Adipose tissue (tissue), 3 donors: Measurements from ENCODE around the gene NLGN1. TPM values are rescaled to one million over a fixed set of nuclear protein-coding genes. Genes with fewer than 3 reads are reported as not detected.
"Not testable (repeated sequence)": the region's sequence is repeated elsewhere in the genome, so short reads cannot be mapped to it uniquely, and the experiment has no call there.

Experiments used
- H3K27ac ChIP-seq: one replicate; pipeline ENCODE4 v1.5.1; 2013; ENCODE audit warnings: low read depth, low read length
- WGBS, 3 donors: extraction: QIAGEN DNeasy Blood & Tissue Kit; methylation state at CpG; one replicate each; pipeline ENCODE4 v1.1.7; 2013; 5-methylcytosine and 5-hydroxymethylcytosine counted together
- polyA plus RNA-seq, 3 donors: library from polyadenylated mRNA; stranded (reverse); fragments of 200-250 nt; gene quantifications; one replicate each; pipeline ENCODE4 v1.2.3, GENCODE V29; 2013
- donor health status: healthy with polysubstance abuse.
- donor health status: Bipolar disorder and iron deficiency.
- donor health status: healthy.

Gene NLGN1
- polyA plus RNA-seq, 3 donors = 0.23 to 1.8 (median 1.0) TPM

DNA sequence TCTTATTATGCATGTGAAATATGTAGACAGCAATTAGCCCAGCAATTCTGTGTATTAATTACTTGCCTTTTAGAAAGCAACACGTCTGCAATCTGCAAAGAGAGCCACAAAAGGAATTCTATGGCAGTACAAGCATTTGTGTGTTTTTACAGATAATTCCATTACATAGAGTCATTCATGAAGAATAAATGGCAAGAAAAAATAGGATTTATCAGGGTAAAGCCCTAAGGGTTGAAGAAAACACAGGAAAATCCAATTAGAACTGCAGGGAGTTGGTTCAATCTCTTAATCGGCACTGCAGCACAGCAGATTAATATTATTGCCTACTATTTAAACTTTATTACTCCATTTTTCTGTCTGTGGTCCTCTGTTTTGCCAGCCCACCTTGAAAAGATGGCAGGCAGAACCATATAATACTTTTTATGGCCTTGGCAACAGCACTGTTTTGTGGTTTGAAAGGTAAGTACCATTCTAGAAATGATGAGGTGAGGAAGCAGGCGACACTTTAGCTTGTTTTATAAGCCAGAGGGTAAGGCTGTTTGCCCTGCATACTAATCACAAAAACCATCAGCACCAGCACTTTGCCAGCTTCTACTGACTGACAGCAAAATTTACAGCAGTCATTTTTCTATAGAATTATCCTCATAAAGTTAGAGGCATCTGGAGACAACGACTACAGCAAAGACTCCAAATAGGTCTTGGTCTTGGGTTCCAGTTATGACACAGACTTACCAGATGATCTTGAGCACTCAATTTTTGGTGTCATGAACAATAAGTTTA is 823.4 kb downstream of the NLGN1 start:
- WGBS, 3 donors = 60 to 71% (median 61%) methylated on average over 4 of the region's 4 CpGs
- no peak overlapping the region for H3K27ac ChIP-seq

DNA sequence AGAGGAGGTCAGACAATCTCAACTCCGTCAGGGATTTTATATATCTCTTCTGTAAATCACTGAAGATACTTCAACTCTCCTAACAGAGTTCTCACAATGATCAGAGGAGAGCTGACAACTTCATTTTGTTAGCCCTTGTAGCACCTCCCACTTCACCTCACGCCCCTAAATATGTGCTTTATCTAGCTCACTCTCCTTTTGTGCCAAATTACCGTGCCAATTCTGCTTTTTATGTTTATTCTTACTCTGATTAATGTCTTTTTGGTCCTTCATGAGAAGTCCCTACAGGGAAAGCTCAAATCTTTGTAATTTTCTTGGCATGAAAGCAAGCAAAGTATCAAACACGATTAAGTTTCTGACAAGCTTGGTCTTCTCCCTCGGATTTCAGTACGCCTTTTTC is 825.5 kb downstream of the NLGN1 start:
- WGBS, 3 donors = 13 to 47% (median 46%) methylated on average over 6 of the region's 6 CpGs

DNA sequence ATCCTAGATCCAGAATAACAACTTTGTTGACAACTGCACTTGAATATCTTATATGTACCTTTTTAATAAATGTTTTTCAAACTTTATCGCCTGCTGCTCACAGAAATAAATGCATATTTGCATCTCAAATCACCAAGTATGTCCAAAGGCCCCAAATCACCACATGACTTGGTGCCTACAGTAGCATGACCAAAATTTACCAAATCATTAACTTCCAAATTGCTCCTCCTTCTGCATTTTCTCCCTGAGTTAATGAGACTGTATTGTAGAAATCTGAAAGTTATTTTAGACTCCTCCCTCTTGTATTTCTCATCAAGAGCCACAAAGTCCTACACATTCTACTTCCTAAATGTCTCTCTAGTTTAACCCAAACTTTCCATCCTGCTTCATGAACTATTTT is 826.1 kb downstream of the NLGN1 start:
- no peak overlapping the region for H3K27ac ChIP-seq
- WGBS, 3 donors = 50 to 83% (median 79%) methylated on average over 1 of the region's 1 CpG

More for the DNA sequence above, 825.5 kb downstream of the NLGN1 start:
- no peak overlapping the region for H3K27ac ChIP-seq

GRCh38 chr3:174229916-174230315 is 832.4 kb downstream of the NLGN1 start:
- 68 to 80% (median 70%) methylated on average over 2 of the region's 2 CpGs for WGBS, 3 donors
- H3K27ac ChIP-seq = no peak overlapping the region

DNA sequence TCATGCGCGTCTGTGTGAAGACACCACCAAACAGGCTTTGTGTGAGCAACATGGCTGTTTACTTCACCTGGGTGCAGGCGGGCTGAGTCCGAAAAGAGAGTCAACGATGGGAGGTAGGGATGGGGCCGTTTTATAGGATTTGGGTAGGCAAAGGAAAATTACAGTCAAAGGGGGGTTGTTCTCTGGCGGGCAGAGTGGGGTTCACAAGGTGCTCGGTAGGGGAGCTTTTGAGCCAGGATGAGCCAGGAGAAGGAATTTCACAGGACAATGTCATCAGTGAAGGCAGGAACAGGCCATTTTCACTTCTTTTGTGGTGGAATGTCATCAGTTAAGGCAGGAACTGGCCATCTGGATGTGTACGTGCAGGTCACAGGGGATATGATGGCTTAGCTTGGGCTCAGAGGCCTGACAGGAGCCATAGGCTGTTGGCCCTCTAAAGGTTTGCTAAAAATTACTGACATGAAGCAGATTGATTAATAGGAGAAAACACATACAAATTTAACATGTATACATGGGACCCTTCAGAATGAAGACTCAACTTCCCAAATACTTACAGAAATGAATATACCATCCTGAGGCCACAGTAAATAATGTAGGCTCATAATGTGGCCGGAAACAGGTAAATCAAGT is 834.6 kb downstream of the NLGN1 start:
- not testable (repeated sequence) for H3K27ac ChIP-seq
- 84 to 89% (median 88%) methylated on average over 8 to 10 of the region's 10 CpGs for WGBS, 3 donors

- WGBS, 3 donors = 81 to 91% (median 89%) methylated on average over 12 of the region's 12 CpGs
- H3K27ac ChIP-seq = no peak overlapping the region
Measured at GRCh38 chr3:174232658-174233429, 835.3 kb downstream of the NLGN1 start.

DNA sequence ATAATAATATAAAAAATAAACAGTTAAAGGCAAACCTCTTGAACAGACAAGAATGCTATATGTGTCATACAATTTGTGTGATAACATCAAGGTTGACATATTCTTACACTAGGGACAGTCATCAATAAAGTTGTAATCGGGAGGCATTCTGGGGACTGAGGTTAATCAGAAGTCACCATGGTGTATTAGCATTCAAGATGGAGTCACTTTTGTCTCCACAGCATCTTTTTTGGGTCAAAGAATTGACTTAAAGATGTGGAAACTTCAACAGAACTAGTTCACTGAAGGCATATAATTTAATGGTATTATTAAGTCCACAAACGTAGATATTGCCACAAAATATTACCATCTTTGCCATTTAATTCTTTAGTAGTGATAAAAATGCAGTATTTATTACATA is 836.0 kb downstream of the NLGN1 start:
- 81 to 86% (median 86%) methylated on average over 2 of the region's 2 CpGs for WGBS, 3 donors
- H3K27ac ChIP-seq = no peak overlapping the region

DNA sequence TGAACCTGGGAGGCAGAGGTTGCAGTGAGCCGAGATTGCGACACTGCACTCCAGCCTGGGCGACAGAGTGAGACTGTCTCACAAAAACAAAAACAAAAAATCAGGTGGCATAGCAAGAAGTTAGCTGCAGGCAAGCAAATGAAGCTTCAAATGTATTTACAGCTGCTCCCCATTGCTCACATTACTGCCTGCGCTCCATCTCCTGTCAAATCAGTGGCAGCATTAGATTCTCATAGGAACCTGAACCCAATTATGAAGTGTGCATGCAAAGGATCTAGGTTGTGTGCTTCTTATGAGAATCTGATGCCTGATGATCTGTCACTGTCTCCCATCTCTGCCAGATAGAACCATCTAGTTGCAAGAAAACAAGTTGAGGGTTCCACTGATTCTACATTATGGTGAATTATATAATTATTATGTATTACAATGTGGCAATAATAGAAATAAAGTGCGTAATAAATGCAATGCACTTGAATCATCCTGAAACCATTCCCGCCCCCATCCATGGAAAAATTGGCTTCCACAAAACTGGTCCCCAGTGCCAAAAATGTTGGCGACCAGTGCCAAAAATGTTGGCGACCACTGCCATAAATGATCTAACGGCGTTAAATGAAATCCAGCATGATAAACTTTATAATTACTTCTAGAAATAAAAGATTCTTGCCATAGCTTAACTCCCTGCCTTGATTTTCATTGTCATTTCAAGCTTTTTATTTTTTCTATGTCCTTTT is 844.9 kb downstream of the NLGN1 start:
- no peak overlapping the region for H3K27ac ChIP-seq
- 61 to 84% (median 69%) methylated on average over 10 of the region's 10 CpGs for WGBS, 3 donors

DNA sequence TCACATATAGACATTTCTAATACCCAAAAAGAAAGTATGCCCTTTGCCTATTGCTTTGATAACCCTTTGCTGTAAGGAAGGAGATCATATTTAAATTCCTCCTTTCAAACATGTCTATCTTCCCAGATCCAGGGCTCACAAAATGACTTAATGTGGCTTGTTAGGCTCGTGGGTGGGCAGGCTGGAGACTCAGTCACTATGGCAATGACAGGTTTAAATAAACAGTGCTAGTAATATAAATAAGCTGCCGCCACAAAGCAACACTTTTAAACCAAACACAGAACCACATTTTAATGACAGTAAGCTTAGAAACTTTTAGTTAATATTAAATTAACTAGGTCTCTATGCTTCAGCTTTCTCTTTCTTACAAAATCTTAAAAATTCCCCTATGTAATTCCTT is 845.6 kb downstream of the NLGN1 start:
- WGBS, 3 donors = 28 to 48% (median 38%) methylated on average over 2 of the region's 2 CpGs
- no peak overlapping the region for H3K27ac ChIP-seq

GRCh38 chr3:174247687-174248152 is 850.2 kb downstream of the NLGN1 start:
- 33 to 57% (median 42%) methylated on average over 1 of the region's 1 CpG for WGBS, 3 donors
- H3K27ac ChIP-seq = no peak overlapping the region

DNA sequence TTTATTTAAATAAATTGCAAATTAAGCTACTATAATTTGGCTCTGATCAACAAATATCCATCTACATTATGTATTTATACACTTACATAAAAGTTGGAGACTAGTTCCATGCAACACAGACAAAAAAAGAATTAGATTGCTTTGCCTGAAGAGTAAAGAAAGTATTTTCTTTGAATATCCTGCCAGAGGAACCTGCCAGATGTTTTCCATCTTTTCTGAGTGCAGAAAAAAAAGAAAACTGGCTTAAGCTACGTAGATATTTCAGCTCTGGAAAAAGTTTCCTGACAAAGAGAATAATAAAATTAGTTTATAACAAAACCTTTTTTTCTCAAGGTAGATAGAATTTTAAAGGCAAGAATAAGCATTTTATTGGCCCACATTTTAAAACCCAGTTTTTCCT is 854.1 kb downstream of the NLGN1 start:
- no peak overlapping the region for H3K27ac ChIP-seq
- WGBS, 3 donors = 40 to 60% (median 40%) methylated on average over 1 of the region's 1 CpG

DNA sequence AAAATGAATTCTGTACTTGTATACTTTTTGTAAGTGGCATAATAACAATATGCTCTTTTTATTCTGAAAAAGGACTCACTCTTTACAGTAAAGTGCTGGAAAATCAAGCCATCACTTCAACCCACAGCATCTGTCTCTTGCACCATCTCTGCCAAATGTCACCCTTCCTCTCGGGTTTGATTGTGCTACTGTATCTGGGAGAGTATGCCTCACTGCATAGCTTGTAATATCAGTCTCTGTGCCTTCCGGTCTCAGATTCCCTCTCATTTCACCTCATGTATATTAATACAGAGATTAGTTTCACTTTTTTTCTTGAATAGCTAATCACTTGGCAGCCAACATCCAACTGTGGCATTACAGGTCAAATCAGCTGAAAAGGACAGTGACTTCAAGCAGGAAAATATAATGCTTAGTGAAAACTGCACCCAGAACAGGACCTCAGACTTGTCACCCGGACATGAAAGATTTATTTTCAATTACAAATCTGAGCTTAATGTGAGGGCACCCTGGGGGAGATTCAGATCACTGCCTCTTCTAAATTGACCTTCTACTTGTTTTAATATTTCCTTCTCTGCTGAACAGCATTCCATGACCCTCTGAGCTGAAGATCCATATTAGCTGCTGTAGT is 855.8 kb downstream of the NLGN1 start:
- no peak overlapping the region for H3K27ac ChIP-seq
- 61 to 75% (median 68%) methylated on average over 3 of the region's 3 CpGs for WGBS, 3 donors

- WGBS, 3 donors = 91 to 94% (median 91%) methylated on average over 4 of the region's 4 CpGs
- no peak overlapping the region for H3K27ac ChIP-seq
Measured at GRCh38 chr3:174253940-174254339, 856.4 kb downstream of the NLGN1 start.

GRCh38 chr3:174255454-174255853 is 857.9 kb downstream of the NLGN1 start:
- H3K27ac ChIP-seq = no peak overlapping the region
- 86 to 90% (median 88%) methylated on average over 6 of the region's 6 CpGs for WGBS, 3 donors

DNA sequence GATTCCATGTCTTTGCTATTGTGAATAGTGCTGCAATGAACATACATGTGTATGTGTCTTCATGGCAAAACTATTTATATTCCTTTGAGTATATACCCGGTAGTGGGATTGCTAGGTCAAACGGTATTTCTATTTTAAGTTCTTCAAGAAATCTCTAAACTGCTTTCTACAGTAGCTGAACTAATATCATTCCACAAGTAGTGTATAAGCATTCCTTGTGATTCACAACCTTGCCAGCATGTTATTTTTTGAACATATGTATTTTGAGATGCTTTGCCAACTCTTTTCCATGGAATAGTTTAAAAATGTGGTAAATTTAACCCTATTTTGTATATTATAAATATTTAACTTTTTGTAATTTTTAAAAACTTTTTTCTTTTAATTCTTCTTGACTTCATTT is 868.9 kb downstream of the NLGN1 start:
- no peak overlapping the region for H3K27ac ChIP-seq
- 87 to 97% (median 89%) methylated on average over 2 of the region's 2 CpGs for WGBS, 3 donors

DNA sequence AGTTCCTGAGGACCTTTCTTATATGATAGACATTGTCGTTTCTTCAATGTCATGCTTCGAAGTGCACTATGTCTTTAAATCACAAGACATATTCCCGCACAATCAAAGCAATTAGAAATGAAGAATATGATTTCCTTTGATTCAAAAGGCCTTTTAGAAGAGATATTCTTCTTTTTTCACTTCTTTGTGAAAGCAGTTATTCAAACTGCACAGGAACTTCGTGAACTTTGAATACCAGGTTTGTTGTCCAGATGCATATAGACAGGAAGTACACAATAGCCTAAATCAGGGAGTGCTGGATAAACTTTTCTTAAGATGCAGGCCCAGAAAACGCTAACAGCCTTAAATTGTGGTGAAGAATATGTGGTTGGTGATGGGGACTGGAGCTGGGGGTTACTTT is 870.5 kb downstream of the NLGN1 start:
- no peak overlapping the region for H3K27ac ChIP-seq
- 73 to 85% (median 84%) methylated on average over 5 of the region's 5 CpGs for WGBS, 3 donors

GRCh38 chr3:174268586-174268985 is 871.0 kb downstream of the NLGN1 start:
- WGBS, 3 donors = 75 to 85% (median 80%) methylated on average over 3 of the region's 3 CpGs

DNA sequence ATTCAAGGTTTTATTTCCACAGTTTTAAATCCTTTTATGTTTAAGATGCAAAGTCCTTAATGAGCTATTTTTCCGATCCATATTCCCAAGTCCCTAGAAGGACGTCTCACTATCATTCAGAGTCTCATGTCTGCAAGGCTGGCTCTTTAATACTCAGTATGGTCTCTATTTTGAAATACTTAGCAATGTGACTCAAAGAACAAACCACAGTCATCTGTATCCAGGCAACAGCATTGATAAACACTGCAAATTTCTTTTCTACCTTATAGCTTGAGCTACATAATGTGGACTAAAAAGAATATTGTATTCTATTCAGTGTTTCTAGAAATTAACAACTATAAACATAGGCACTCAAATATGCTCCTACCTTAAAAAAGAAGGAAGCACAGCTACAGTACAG is 873.3 kb downstream of the NLGN1 start:
- no peak overlapping the region for H3K27ac ChIP-seq
- 71 to 82% (median 75%) methylated on average over 2 of the region's 2 CpGs for WGBS, 3 donors

More at GRCh38 chr3:174268586-174268985, 871.0 kb downstream of the NLGN1 start:
- H3K27ac ChIP-seq = no peak overlapping the region
